Smooth muscle cell (in vitro differentiated cells): ENCODE measurements around the gene BRD8. TPM values are rescaled to one million over a fixed set of nuclear protein-coding genes. Genes with fewer than 3 reads are reported as not detected.
A peak's percentile ranks its signal among the peaks of the same experiment; 100 is the strongest.

Experiments
- DNase-seq: peaks from one replicate; lab custom pipeline; 2025; ENCODE audit not compliant: unreplicated experiment; lab: John Stamatoyannopoulos, UW
- H2AFZ ChIP-seq: fragments of 200-600 bp; sonication (generic); 2 replicates; pipeline ENCODE4 v1.6.0; 2016; ENCODE audit warnings: antibody characterized with exemption, low read depth, mild to moderate bottlenecking
- H3F3A ChIP-seq: fragments of 200-600 bp; sonication (generic); 2 replicates; pipeline ENCODE4 v1.6.0; 2017; ENCODE audit warnings: antibody characterized with exemption, low read depth
- H3K27ac ChIP-seq: fragments of 200-600 bp; sonication (generic); 2 replicates; pipeline ENCODE4 v1.5.1; 2016; ENCODE audit warnings: low read depth, mild to moderate bottlenecking
- H3K27me3 ChIP-seq: fragments of 200-600 bp; sonication (generic); 2 replicates; pipeline ENCODE4 v1.6.1; 2016; ENCODE audit warnings: low read depth, mild to moderate bottlenecking
- H3K36me3 ChIP-seq: fragments of 200-600 bp; sonication (generic); 2 replicates; pipeline ENCODE4 v1.5.1; 2016; ENCODE audit warnings: low read depth
- H3K4me1 ChIP-seq: fragments of 200-600 bp; sonication (generic); 2 replicates; pipeline ENCODE4 v1.5.1; 2016; ENCODE audit warnings: low read depth
- H3K4me2 ChIP-seq: fragments of 200-600 bp; sonication (generic); 2 replicates; pipeline ENCODE4 v1.6.0; 2016; ENCODE audit warnings: mild to moderate bottlenecking
- H3K4me3 ChIP-seq: fragments of 200-600 bp; sonication (generic); 2 replicates; pipeline ENCODE4 v1.5.1; 2016; ENCODE audit warnings: mild to moderate bottlenecking
- H3K79me2 ChIP-seq: fragments of 200-600 bp; sonication (generic); 2 replicates; pipeline ENCODE4 v1.6.0; 2016; ENCODE audit warnings: low read depth, mild to moderate bottlenecking
- H3K9ac ChIP-seq: fragments of 200-600 bp; sonication (generic); 2 replicates; pipeline ENCODE4 v1.6.0; 2016; ENCODE audit warnings: low read depth
- H3K9me3 ChIP-seq: fragments of 200-600 bp; sonication (generic); replicated peaks from 2 replicates; pipeline ENCODE4 v1.5.1; 2016; ENCODE audit warnings: low read depth
- H4K20me1 ChIP-seq: fragments of 200-600 bp; sonication (generic); 2 replicates; pipeline ENCODE4 v1.6.0; 2016; ENCODE audit warnings: low read depth
- WGBS: methylation state at CpG from one replicate; pipeline ENCODE4 v1.1.7; 2016; ENCODE audit warnings: low lambda C conversion rate; 5-methylcytosine and 5-hydroxymethylcytosine counted together
- polyA plus RNA-seq: library from polyadenylated mRNA; unstranded; fragments of >200 nt; fragmentation: Nextera tagmentation; extraction: Ambion mirVana; gene quantifications from 2 replicates; pipeline ENCODE4 v1.2.1, GENCODE V29; 2016
- total RNA-seq: library from RNA; depleted of rRNA; stranded (reverse); fragments of >200 nt; gene quantifications from 2 replicates; pipeline ENCODE4 v1.2.3, GENCODE V29; 2014
- TF ChIP-seq, protein P1 (sequence below): fragments of 200-600 bp; sonication (generic); IDR thresholded peaks from 2 replicates; pipeline ENCODE4 v1.5.1; 2017; ENCODE audit warnings: borderline replicate concordance, mild to moderate bottlenecking, antibody characterized with exemption; ENCODE audit not compliant: insufficient read depth, poor library complexity, severe bottlenecking

The BRD8 gene, protein sequence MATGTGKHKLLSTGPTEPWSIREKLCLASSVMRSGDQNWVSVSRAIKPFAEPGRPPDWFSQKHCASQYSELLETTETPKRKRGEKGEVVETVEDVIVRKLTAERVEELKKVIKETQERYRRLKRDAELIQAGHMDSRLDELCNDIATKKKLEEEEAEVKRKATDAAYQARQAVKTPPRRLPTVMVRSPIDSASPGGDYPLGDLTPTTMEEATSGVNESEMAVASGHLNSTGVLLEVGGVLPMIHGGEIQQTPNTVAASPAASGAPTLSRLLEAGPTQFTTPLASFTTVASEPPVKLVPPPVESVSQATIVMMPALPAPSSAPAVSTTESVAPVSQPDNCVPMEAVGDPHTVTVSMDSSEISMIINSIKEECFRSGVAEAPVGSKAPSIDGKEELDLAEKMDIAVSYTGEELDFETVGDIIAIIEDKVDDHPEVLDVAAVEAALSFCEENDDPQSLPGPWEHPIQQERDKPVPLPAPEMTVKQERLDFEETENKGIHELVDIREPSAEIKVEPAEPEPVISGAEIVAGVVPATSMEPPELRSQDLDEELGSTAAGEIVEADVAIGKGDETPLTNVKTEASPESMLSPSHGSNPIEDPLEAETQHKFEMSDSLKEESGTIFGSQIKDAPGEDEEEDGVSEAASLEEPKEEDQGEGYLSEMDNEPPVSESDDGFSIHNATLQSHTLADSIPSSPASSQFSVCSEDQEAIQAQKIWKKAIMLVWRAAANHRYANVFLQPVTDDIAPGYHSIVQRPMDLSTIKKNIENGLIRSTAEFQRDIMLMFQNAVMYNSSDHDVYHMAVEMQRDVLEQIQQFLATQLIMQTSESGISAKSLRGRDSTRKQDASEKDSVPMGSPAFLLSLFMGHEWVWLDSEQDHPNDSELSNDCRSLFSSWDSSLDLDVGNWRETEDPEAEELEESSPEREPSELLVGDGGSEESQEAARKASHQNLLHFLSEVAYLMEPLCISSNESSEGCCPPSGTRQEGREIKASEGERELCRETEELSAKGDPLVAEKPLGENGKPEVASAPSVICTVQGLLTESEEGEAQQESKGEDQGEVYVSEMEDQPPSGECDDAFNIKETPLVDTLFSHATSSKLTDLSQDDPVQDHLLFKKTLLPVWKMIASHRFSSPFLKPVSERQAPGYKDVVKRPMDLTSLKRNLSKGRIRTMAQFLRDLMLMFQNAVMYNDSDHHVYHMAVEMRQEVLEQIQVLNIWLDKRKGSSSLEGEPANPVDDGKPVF
- total RNA-seq (24.2 and 25.1 TPM in 2 replicates), polyA plus RNA-seq (34.3 and 41.2 TPM in 2 replicates)

DNA sequence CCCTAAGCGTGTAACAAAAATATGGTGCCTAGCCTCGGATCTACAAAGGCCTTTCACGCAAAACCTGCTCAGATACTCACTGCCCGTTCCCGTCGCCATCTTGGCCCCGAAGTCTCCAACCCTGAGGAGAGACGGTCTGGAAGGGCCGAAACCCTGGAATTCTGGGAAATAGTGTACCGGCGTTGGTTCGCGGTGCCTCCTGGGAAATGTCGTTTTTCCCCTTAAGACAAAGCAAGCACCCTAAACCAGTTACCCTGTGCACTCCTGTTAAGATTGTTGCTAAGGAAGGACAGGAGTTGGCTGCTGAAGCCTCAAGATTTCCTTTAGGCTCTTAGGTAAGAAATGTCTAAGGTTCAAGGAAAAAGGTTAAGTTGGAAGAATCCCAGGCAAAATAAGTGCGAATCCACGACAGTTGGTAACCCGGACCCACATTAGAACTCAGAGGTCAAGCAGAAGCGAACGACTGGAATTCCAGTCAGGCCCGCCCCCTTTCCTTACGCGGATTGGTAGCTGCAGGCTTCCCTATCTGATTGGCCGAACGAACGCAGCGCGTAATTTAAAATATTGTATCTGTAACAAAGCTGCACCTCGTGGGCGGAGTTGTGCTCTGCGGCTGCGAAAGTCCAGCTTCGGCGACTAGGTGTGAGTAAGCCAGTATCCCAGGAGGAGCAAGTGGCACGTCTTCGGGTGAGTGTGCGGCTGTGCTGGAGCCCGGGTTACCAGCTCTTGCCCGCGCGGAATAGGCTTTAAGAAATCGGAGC, at the start of gene BRD8, which contains the start of gene KIF20A:
BRD8 (minus strand) TSS at position 115 of the 761 bp plus-strand sequence; CDS start at position 99, 16 bp downstream.
KIF20A (plus strand) TSS at position 597 of the 761 bp plus-strand sequence. CDS start 569 bp downstream, outside the sequence.
- H3K27me3 ChIP-seq, result no peaks in the 10 kb centered on the region
- peaks cover 4% of the 10 kb centered on the region for H3K36me3 ChIP-seq
- peak; percentile 63 for DNase-seq
- H3K9me3 ChIP-seq, result no peaks in the 10 kb centered on the region
- TF ChIP-seq, protein P1, sequence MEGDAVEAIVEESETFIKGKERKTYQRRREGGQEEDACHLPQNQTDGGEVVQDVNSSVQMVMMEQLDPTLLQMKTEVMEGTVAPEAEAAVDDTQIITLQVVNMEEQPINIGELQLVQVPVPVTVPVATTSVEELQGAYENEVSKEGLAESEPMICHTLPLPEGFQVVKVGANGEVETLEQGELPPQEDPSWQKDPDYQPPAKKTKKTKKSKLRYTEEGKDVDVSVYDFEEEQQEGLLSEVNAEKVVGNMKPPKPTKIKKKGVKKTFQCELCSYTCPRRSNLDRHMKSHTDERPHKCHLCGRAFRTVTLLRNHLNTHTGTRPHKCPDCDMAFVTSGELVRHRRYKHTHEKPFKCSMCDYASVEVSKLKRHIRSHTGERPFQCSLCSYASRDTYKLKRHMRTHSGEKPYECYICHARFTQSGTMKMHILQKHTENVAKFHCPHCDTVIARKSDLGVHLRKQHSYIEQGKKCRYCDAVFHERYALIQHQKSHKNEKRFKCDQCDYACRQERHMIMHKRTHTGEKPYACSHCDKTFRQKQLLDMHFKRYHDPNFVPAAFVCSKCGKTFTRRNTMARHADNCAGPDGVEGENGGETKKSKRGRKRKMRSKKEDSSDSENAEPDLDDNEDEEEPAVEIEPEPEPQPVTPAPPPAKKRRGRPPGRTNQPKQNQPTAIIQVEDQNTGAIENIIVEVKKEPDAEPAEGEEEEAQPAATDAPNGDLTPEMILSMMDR, result no peak
- no peaks in the 10 kb centered on the region for H3F3A ChIP-seq
- H3K4me1 ChIP-seq, result peaks cover 7% of the 10 kb centered on the region
- H3K79me2 ChIP-seq, result peaks cover 42% of the 10 kb centered on the region
- H4K20me1 ChIP-seq, result peaks cover 4% of the 10 kb centered on the region
- H3K9ac ChIP-seq, result peak within 1 kb of the TSS; percentile 89
- WGBS, result under 1% methylated on average over 41 of the region's 41 CpGs
- peak within 1 kb of the TSS; percentile 83 for H3K27ac ChIP-seq
- peak within 1 kb of the TSS; percentile 89 for H2AFZ ChIP-seq
- H3K4me3 ChIP-seq, result peak within 1 kb of the TSS; percentile 85
- H3K4me2 ChIP-seq, result peak within 1 kb of the TSS; percentile 87

GRCh38 chr5:138226910-138227309, 48.5 kb upstream of the BRD8 start:
- no peak overlapping the region for H3K4me3 ChIP-seq
- H3K4me1 ChIP-seq, result no peaks in the 10 kb centered on the region
- no peaks in the 10 kb centered on the region for H3K79me2 ChIP-seq
- H3K9ac ChIP-seq, result no peak overlapping the region
- peaks cover 8% of the 10 kb centered on the region for H3F3A ChIP-seq
- H4K20me1 ChIP-seq, result no peaks in the 10 kb centered on the region
- no peak overlapping the region for H2AFZ ChIP-seq
- H3K27me3 ChIP-seq, result no peaks in the 10 kb centered on the region
- DNase-seq, result no peak
- H3K9me3 ChIP-seq, result no peaks in the 10 kb centered on the region
- TF ChIP-seq, protein P1, result no peak
- no peaks in the 10 kb centered on the region for H3K36me3 ChIP-seq
- H3K4me2 ChIP-seq, result no peak overlapping the region
- H3K27ac ChIP-seq, result no peak overlapping the region

DNA sequence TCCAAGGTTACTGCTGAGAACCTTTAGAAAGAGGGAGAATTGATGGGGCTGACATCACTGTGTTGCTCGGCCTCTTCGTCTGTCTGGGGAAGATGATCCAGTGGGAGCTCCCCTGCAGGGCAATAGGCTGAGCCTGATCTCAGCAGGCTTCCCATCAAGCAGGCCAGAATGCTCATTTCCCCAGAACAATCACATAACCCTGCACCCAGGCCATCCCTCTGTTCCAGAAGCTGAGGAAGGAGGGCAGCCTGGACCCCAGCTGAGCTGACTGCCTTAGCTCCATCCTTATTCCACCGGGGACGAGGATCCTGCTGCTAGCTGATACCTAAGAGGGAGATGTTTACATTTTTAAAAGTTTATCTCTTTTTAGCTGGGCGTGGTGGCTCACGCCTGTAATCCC, 46.3 kb upstream of the BRD8 start:
- Histone ChIP-seq H3K9me3 (no peaks in the 10 kb centered on the region), H3K4me1 (no peaks in the 10 kb centered on the region), H3K9ac (no peak overlapping the region), H3K27ac (no peak overlapping the region), H3K4me2 (no peak overlapping the region), H3F3A (peaks cover under 1% of the 10 kb centered on the region), H3K79me2 (no peaks in the 10 kb centered on the region), H3K27me3 (no peaks in the 10 kb centered on the region), H3K4me3 (no peak overlapping the region), H3K36me3 (no peaks in the 10 kb centered on the region), H2AFZ (no peak overlapping the region), H4K20me1 (no peaks in the 10 kb centered on the region)
- TF ChIP-seq, protein P1, result no peak
- WGBS, result 95% methylated on average over 6 of the region's 6 CpGs
- no peak for DNase-seq
